ENCODE results near the gene MYOF. TPM values are rescaled to one million over a fixed set of nuclear protein-coding genes. Genes with fewer than 3 reads are reported as not detected.

MYOF gene
- total RNA-seq, 4 donors from 2014 or later: 61.1 to 123 (median 99.6) TPM

- intact Hi-C loops (cut with DNase I): no loop called here
- H3K27me3 ChIP-seq: no peaks in the 10 kb centered on the region
- TF ChIP-seq CTCF (IDR thresholded peaks at IDR 0.05): no peak
- no peak for TF ChIP-seq POLR2A (IDR thresholded peaks at IDR 0.05)
- no peaks in the 10 kb centered on the region for H3K36me3 ChIP-seq
- DNase-seq: no peak
- H3K4me3 ChIP-seq: no peak overlapping the region
- WGBS, 2 donors: 61 to 62% methylated on average over 3 to 5 of the region's 8 CpGs
- H3K27ac ChIP-seq: no peak overlapping the region
- H3K9me3 ChIP-seq: no peaks in the 10 kb centered on the region
- H3K4me1 ChIP-seq: no peaks in the 10 kb centered on the region
Observed at GRCh38 chr10:93272884-93273675, 209.1 kb downstream of the MYOF start.

GRCh38 chr10:93271347-93271746, 210.8 kb downstream of the MYOF start:
- DNase-seq: no peak
- H3K9me3 ChIP-seq: no peaks in the 10 kb centered on the region
- intact Hi-C loops (cut with DNase I): no loop called here
- H3K36me3 ChIP-seq: no peaks in the 10 kb centered on the region
- TF ChIP-seq POLR2A (IDR thresholded peaks at IDR 0.05): no peak
- no peak for TF ChIP-seq CTCF (IDR thresholded peaks at IDR 0.05)
- no peaks in the 10 kb centered on the region for H3K4me1 ChIP-seq
- H3K27me3 ChIP-seq: no peaks in the 10 kb centered on the region
- H3K4me3 ChIP-seq: no peak overlapping the region
- H3K27ac ChIP-seq: no peak overlapping the region

- H3K9me3 ChIP-seq: no peaks in the 10 kb centered on the region
- no peaks in the 10 kb centered on the region for H3K36me3 ChIP-seq
- no peaks in the 10 kb centered on the region for H3K4me1 ChIP-seq
- DNase-seq: no peak
- TF ChIP-seq CTCF (IDR thresholded peaks at IDR 0.05): no peak
- no peak for TF ChIP-seq POLR2A (IDR thresholded peaks at IDR 0.05)
- no peak overlapping the region for H3K4me3 ChIP-seq
- whole genome bisulfite sequencing, 2 donors: 83 to 85% methylated on average over 3 of the region's 3 CpGs
- H3K27me3 ChIP-seq: no peaks in the 10 kb centered on the region
- no peak overlapping the region for H3K27ac ChIP-seq
- intact Hi-C loops (cut with DNase I): no loop called here
Observed at GRCh38 chr10:93269281-93269680, 212.9 kb downstream of the MYOF start.

- intact Hi-C loops (cut with DNase I): no loop called here
- H3K27me3 ChIP-seq: no peaks in the 10 kb centered on the region
- no peak for DNase-seq
- TF ChIP-seq CTCF (IDR thresholded peaks at IDR 0.05) (no peak), POLR2A (IDR thresholded peaks at IDR 0.05) (no peak)
- H3K4me3 ChIP-seq: no peak overlapping the region
- H3K27ac ChIP-seq: no peak overlapping the region
- 50 to 82% methylated on average over 1 to 2 of the region's 3 CpGs for WGBS, 2 donors
- H3K9me3 ChIP-seq: no peaks in the 10 kb centered on the region
- H3K4me1 ChIP-seq: no peaks in the 10 kb centered on the region
- H3K36me3 ChIP-seq: no peaks in the 10 kb centered on the region
Observed at GRCh38 chr10:93268021-93268420, 214.1 kb downstream of the MYOF start.

- WGBS, 2 donors: 44 to 62% methylated on average over 3 of the region's 3 CpGs
- Histone ChIP-seq H3K27me3 (no peaks in the 10 kb centered on the region), H3K9me3 (no peaks in the 10 kb centered on the region), H3K4me1 (no peaks in the 10 kb centered on the region), H3K36me3 (no peaks in the 10 kb centered on the region), H3K27ac (no peak overlapping the region), H3K4me3 (no peak overlapping the region)
- intact Hi-C loops (cut with DNase I): no loop called here
- TF ChIP-seq POLR2A (IDR thresholded peaks at IDR 0.05) (no peak), CTCF (IDR thresholded peaks at IDR 0.05) (no peak)
- DNase-seq: no peak
Observed at GRCh38 chr10:93267521-93267920, 214.6 kb downstream of the MYOF start.
